Uterus (tissue), 2 donors: ENCODE measurements around the gene CAMTA1.

Source experiments
- POLR2A ChIP-seq, 2 donors: fragments of 450-650 bp; IDR thresholded peaks; one replicate each; pipeline ENCODE4 v1.6.1; 2016; ENCODE audit warnings: antibody characterized with exemption in 2 of 2, mild to moderate bottlenecking in 1 of 2, moderate library complexity in 1 of 2
- TF ChIP-seq, protein P1 (sequence below), 4 experiments: fragments of 200-600 bp in 2 of 4; fragments of 450-650 bp in 2 of 4; sonication (generic) in 2 of 4; IDR thresholded peaks; one replicate each; pipeline ENCODE4 v1.5.1; 2016 to 2019; ENCODE audit warnings: antibody characterized with exemption in 4 of 4, mild to moderate bottlenecking in 2 of 4, moderate library complexity in 1 of 4

GRCh38 chr1:7481194-7481593 is 695.9 kb downstream of the CAMTA1 start:
- TF ChIP-seq, protein P1, sequence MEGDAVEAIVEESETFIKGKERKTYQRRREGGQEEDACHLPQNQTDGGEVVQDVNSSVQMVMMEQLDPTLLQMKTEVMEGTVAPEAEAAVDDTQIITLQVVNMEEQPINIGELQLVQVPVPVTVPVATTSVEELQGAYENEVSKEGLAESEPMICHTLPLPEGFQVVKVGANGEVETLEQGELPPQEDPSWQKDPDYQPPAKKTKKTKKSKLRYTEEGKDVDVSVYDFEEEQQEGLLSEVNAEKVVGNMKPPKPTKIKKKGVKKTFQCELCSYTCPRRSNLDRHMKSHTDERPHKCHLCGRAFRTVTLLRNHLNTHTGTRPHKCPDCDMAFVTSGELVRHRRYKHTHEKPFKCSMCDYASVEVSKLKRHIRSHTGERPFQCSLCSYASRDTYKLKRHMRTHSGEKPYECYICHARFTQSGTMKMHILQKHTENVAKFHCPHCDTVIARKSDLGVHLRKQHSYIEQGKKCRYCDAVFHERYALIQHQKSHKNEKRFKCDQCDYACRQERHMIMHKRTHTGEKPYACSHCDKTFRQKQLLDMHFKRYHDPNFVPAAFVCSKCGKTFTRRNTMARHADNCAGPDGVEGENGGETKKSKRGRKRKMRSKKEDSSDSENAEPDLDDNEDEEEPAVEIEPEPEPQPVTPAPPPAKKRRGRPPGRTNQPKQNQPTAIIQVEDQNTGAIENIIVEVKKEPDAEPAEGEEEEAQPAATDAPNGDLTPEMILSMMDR (IDR thresholded peaks at IDR 0.05), result no peak
- no peak for TF ChIP-seq POLR2A (IDR thresholded peaks at IDR 0.05)
